IPS-18a (cell line): Measurements from ENCODE around the gene ATP13A2.

ENCODE experiments used
- H3K27ac ChIP-seq: one replicate; pipeline ENCODE4 v1.5.1; 2013; ENCODE audit warnings: low read length
- H3K27me3 ChIP-seq: one replicate; pipeline ENCODE4 v1.6.1; 2013; ENCODE audit warnings: mild to moderate bottlenecking, low read length; ENCODE audit not compliant: control insufficient read depth, insufficient read depth
- H3K36me3 ChIP-seq: one replicate; pipeline ENCODE4 v1.6.1; 2013; ENCODE audit warnings: low read depth, low read length; ENCODE audit not compliant: control insufficient read depth
- H3K4me1 ChIP-seq: one replicate; pipeline ENCODE4 v1.6.1; 2013; ENCODE audit warnings: low read depth, low read length; ENCODE audit not compliant: control insufficient read depth
- H3K4me3 ChIP-seq: one replicate; pipeline ENCODE4 v1.5.1; 2013; ENCODE audit warnings: low read length
- H3K9ac ChIP-seq: one replicate; pipeline ENCODE4 v1.6.1; 2013; ENCODE audit warnings: mild to moderate bottlenecking, low read length, moderate library complexity
- H3K9me3 ChIP-seq: one replicate; pipeline ENCODE4 v1.6.1; 2013; ENCODE audit warnings: low read depth, low read length; ENCODE audit not compliant: control insufficient read depth

The ATP13A2 gene

GRCh38 chr1:17047924-17048323 is 36.2 kb upstream of the ATP13A2 start:
- no peak overlapping the region for H3K9ac ChIP-seq
- H3K9me3 ChIP-seq, result no peaks in the 10 kb centered on the region
- peaks cover 33% of the 10 kb centered on the region for H3K36me3 ChIP-seq
- no peaks in the 10 kb centered on the region for H3K27me3 ChIP-seq
- H3K4me3 ChIP-seq, result no peak overlapping the region
- no peak overlapping the region for H3K27ac ChIP-seq
- H3K4me1 ChIP-seq, result peaks cover 4% of the 10 kb centered on the region

DNA sequence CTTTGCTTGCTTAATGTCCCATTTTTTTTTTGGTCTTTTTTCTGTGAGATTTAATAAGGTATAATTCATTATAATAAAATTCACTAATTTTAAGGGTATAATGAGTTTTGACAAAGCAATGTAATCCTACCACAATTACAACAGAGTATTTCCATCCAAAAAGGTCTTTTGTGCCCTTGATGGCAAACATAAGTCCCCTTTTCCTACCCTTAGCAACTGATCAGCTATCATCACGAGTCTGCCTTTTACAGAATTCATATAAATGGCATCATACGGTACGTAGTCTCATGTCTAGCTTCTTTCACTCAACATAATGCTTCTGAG is 34.6 kb upstream of the ATP13A2 start:
- H3K4me3 ChIP-seq, result no peak overlapping the region
- peaks cover 40% of the 10 kb centered on the region for H3K36me3 ChIP-seq
- no peak overlapping the region for H3K27ac ChIP-seq
- no peaks in the 10 kb centered on the region for H3K9me3 ChIP-seq
- H3K27me3 ChIP-seq, result no peaks in the 10 kb centered on the region
- no peaks in the 10 kb centered on the region for H3K4me1 ChIP-seq
- H3K9ac ChIP-seq, result no peak overlapping the region

DNA sequence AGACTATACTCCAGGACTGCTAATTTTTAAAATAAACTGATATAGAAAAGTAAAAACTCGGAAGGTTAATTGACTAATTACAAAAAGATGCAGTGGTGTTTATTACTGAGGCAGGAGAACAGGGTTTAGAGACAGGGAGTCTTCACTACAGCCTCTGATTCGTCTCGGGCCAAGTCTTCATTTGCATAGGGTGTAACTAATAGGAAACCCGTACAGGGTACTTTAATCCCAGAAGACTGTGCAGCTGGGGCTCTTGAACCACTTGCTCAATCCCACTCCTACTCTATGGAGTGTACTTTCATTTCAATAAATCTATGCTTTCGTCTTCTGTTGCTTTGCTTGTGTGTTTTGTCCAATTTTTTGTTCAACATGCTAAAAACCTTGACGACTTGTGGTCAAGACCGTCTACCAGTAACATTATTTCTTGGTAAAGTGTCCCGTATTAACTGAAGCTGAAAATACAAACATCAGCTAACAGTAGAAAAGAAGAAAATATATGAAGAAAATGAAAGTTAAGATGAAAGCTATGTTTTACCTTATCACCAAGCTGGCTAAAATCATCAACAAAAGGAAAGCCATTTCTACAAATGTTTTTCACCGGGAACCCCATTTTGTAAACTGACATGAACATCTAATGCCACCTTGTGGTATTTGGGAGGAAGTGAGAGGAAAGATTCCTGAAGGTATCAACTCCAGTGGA is 34.1 kb upstream of the ATP13A2 start:
- Histone ChIP-seq H3K4me3 (no peak overlapping the region), H3K9me3 (no peaks in the 10 kb centered on the region), H3K4me1 (no peaks in the 10 kb centered on the region), H3K36me3 (peaks cover 37% of the 10 kb centered on the region), H3K9ac (no peak overlapping the region), H3K27ac (no peak overlapping the region), H3K27me3 (no peaks in the 10 kb centered on the region)

DNA sequence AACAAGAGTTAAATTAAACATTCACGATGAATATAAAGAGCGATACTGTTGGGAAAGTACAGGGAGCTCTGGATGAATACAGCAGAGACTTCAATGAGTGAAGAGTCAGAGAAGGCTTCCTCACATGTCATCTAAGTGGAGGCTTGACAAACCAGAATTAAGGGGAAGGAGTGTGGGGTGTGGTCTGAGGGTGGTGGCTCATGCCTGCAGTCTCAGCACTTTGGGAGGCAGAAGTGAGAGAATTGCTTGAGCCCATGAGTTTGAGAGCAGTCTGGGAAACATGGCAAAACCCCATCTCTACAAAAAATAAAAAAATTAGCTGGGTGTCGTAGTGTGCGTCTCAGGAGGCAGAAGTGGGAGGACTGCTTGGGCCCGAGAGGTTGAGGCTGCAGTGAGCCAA is 33.4 kb upstream of the ATP13A2 start:
- Histone ChIP-seq H3K9ac (no peak overlapping the region), H3K36me3 (peaks cover 39% of the 10 kb centered on the region), H3K27me3 (no peaks in the 10 kb centered on the region), H3K27ac (no peak overlapping the region), H3K4me3 (no peak overlapping the region), H3K9me3 (no peaks in the 10 kb centered on the region), H3K4me1 (no peaks in the 10 kb centered on the region)

DNA sequence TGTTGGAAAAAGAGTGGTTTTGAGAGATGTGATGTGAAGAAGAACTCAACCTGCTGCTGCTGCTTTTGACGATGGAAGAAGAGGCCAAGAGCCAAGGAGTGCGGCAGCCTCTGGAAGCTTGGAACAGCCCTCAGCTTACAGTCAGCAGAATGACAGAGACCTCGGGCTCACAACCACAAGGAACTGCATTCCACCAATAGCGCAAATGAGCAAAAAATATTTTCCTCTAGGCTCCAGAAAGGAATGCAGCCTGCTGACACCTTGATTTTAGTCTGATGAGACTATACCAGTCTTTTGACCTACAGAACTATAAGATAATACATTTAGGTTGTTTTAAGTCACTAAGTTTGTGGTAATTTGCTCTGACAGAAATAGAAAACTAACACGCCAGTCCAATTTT is 31.9 kb upstream of the ATP13A2 start:
- Histone ChIP-seq H3K9ac (no peak overlapping the region), H3K36me3 (peaks cover 43% of the 10 kb centered on the region), H3K27me3 (no peaks in the 10 kb centered on the region), H3K9me3 (no peaks in the 10 kb centered on the region), H3K27ac (no peak overlapping the region), H3K4me1 (no peaks in the 10 kb centered on the region), H3K4me3 (no peak overlapping the region)

DNA sequence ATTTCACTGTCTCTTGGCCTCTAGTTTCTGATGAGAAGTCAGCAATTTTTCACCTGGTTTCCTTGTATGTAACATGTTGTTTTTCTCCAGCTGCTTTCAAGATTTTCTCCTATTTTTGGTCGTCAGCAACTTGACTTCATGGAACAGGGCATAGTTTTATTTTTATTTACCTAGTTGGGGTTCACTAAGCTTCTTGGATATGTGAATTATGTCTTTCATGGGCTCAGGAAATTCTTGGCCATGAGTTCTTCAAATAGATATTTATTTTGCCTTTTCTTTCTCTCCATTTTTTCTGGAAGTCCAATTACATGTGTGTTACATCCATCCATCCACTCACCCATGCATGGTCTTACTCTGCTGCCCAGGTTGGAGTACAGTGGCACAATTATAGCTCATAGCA is 28.4 kb upstream of the ATP13A2 start:
- no peak overlapping the region for H3K4me3 ChIP-seq
- H3K4me1 ChIP-seq, result no peaks in the 10 kb centered on the region
- no peaks in the 10 kb centered on the region for H3K9me3 ChIP-seq
- peaks cover 47% of the 10 kb centered on the region for H3K36me3 ChIP-seq
- no peaks in the 10 kb centered on the region for H3K27me3 ChIP-seq
- H3K27ac ChIP-seq, result no peak overlapping the region
- no peak overlapping the region for H3K9ac ChIP-seq

GRCh38 chr1:17039522-17039921 is 27.8 kb upstream of the ATP13A2 start:
- H3K9ac ChIP-seq, result no peak overlapping the region
- no peaks in the 10 kb centered on the region for H3K4me1 ChIP-seq
- no peak overlapping the region for H3K4me3 ChIP-seq
- no peak overlapping the region for H3K27ac ChIP-seq
- no peaks in the 10 kb centered on the region for H3K9me3 ChIP-seq
- no peaks in the 10 kb centered on the region for H3K27me3 ChIP-seq
- peaks cover 45% of the 10 kb centered on the region for H3K36me3 ChIP-seq

DNA sequence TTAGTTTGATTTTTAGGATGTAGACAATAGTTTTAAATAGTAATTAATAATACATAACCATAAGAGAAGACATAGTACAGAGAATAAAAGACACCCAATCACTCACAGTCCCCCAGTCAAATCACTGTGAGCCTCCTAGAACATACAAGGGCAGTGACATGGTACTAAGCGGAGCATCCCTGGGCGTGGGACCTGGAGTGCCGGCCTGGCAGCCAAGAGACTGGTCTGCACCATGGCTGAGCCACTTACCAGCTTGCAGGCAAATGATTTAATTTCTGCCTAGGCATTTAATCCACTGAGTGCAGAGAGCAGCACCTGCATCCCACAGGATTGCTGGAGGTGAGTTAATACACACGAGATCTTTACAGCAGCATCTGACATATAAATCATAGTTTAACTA is 21.8 kb upstream of the ATP13A2 start:
- Histone ChIP-seq H3K4me1 (no peaks in the 10 kb centered on the region), H3K27me3 (no peaks in the 10 kb centered on the region), H3K9ac (no peak overlapping the region), H3K4me3 (no peak overlapping the region), H3K27ac (no peak overlapping the region), H3K36me3 (peaks cover 25% of the 10 kb centered on the region), H3K9me3 (no peaks in the 10 kb centered on the region)

DNA sequence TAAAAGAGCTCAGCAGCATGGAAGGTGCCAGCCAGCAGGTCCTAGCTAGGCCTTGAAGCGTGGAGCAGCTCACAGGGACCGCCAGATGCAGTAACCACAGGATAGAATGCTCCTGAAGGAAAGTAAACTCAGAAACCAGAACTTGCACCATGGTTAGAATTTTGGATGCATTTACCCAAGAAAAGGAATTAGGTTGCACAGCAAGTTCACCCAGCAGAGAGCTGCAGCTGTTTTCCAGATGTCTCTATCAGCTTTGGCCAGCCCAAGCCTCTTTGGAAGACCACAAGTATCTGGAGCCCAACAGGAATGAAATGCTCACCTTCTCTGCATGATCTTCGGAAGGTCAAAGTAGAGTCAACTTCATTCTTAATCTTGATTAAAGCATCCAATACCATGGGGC is 21.0 kb upstream of the ATP13A2 start:
- Histone ChIP-seq H3K4me3 (no peak overlapping the region), H3K36me3 (peaks cover 28% of the 10 kb centered on the region), H3K9ac (no peak overlapping the region), H3K27me3 (no peaks in the 10 kb centered on the region), H3K4me1 (no peaks in the 10 kb centered on the region), H3K9me3 (no peaks in the 10 kb centered on the region), H3K27ac (no peak overlapping the region)

DNA sequence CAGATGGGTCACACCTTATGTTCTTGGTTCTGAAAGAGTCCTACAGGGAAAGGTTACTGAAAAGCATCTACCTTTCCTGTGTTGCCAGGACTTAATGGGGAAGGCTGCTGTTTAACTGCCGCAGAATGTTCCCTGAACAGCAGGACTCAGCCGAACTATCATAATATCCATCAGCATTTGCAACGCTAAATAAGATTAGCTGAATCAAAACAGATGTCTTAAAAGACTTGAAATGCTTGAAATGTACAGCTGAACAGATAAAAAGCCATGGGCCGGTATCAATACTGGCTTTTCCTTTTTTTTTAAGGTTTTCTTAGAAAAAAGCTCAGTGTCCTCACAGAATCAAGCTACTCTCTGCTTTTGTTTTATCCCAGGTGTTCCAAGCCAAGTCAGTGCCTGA is 19.7 kb upstream of the ATP13A2 start:
- no peak overlapping the region for H3K4me3 ChIP-seq
- peaks cover 40% of the 10 kb centered on the region for H3K36me3 ChIP-seq
- no peak overlapping the region for H3K27ac ChIP-seq

GRCh38 chr1:17030206-17030605 is 18.5 kb upstream of the ATP13A2 start:
- Histone ChIP-seq H3K36me3 (peaks cover 49% of the 10 kb centered on the region), H3K27me3 (no peaks in the 10 kb centered on the region), H3K4me3 (no peak overlapping the region), H3K4me1 (no peaks in the 10 kb centered on the region), H3K9me3 (no peaks in the 10 kb centered on the region), H3K27ac (no peak overlapping the region), H3K9ac (no peak overlapping the region)

More for the DNA sequence above, 19.7 kb upstream of the ATP13A2 start:
- Histone ChIP-seq H3K9me3 (no peaks in the 10 kb centered on the region), H3K9ac (no peak overlapping the region), H3K27me3 (no peaks in the 10 kb centered on the region), H3K4me1 (no peaks in the 10 kb centered on the region)

DNA sequence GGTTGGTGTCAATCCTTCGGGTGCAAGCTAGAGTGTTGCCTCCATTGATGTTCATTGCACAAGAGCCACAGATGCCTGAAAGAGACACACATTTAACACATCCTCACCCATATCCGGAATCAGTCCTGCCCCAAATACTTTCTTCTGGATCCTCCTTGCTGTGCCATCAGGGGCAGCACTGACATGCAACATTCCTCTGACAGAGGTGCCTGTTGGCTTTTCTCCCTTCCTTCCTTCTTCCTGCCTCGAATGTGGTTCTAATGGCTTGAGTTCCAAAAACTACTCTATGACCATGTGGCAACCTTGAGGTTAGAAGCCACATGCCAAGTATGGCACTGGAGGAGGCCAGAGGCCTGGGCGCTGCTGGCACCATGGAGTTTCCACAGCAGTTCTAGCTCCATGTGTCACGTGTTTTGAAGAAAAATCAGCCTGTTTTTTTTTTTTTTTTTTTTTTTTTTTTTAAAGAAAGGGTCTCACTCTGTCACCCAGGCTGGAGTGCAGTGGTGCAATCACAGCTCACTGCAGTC is 17.0 kb upstream of the ATP13A2 start:
- no peak overlapping the region for H3K27ac ChIP-seq
- H3K4me3 ChIP-seq, result no peak overlapping the region
- no peak overlapping the region for H3K9ac ChIP-seq
- H3K27me3 ChIP-seq, result no peaks in the 10 kb centered on the region
- H3K4me1 ChIP-seq, result no peaks in the 10 kb centered on the region
- H3K9me3 ChIP-seq, result no peaks in the 10 kb centered on the region
- H3K36me3 ChIP-seq, result peaks cover 62% of the 10 kb centered on the region
